Pancreas (tissue), 10 donors: ENCODE measurements around the gene DIP2B. TPM values are rescaled to one million over a fixed set of nuclear protein-coding genes. Genes with fewer than 3 reads are reported as not detected.

Source experiments
- ATAC-seq, 4 donors: fragments of 200-7000 bp; cut with Tn5 transposase; one replicate each; pipeline versions ENCODE4 v1.8.0 to v1.9.1; 2020; ENCODE audit warnings: mild to moderate bottlenecking in 4 of 4, moderate library complexity in 4 of 4
- DNase-seq, 6 donors: peaks; one replicate each; pipeline ENCODE4 v3.0.0-alpha.2; 2020
- FAIRE-seq: peaks from 2 replicates; lab custom pipeline; 2012; peaks lifted over from hg19 to GRCh38; lab: Jason Lieb, UNC
- H3K27ac ChIP-seq, 4 donors: fragments of 200-600 bp; sonication (generic); 1 replicate in 3 of 4; 2 replicates in 1 of 4; pipeline versions ENCODE4 v1.5.0 to v1.8.0; 2020
- H3K27me3 ChIP-seq, 4 donors: fragments of 200-600 bp; one replicate each; pipeline ENCODE4 v1.8.0; 2021
- H3K36me3 ChIP-seq, 3 donors: fragments of 200-600 bp; sonication (generic) in 1 of 3; one replicate each; pipeline versions ENCODE4 v1.5.0 to v1.8.0; 2020 to 2021
- H3K4me1 ChIP-seq, 3 donors: fragments of 200-600 bp; one replicate each; pipeline ENCODE4 v1.8.0; 2021
- H3K4me3 ChIP-seq, 4 donors: fragments of 200-600 bp; sonication (generic) in 2 of 4; one replicate each; pipeline versions ENCODE4 v1.5.0 to v1.8.0; 2020 to 2021
- H3K9me3 ChIP-seq, 4 donors: fragments of 200-600 bp; one replicate each; pipeline ENCODE4 v1.8.0; 2021
- CTCF ChIP-seq, 4 donors: fragments of 200-600 bp; sonication (generic) in 3 of 4; IDR thresholded peaks; one replicate each; pipeline versions ENCODE4 v1.5.0 to v1.8.0; 2021; ENCODE audit warnings: antibody characterized with exemption in 4 of 4
- WGBS, 2 donors: extraction: QIAGEN DNeasy Blood & Tissue Kit; methylation state at CpG; one replicate each; pipeline ENCODE4 v1.1.7; 2013; 5-methylcytosine and 5-hydroxymethylcytosine counted together
- intact Hi-C, 3 donors: fragments of 100-400 bp; cut with DNase I; formaldehyde crosslinking; loops; one replicate each; pipeline versions ENCODE4 v1.11.1 to v1.14.2; 2022
- polyA plus RNA-seq, 2 donors: library from polyadenylated mRNA; stranded (reverse); fragments of 200-250 nt; gene quantifications; one replicate each; pipeline ENCODE4 v1.2.3, GENCODE V29; 2013
- total RNA-seq, 6 donors: library from RNA; stranded (reverse); fragmentation: NEBNext Ultra II Directional in 4 of 6; extraction: Animal tissue kit (Norgen Biotek cat#: 25700) in 4 of 6; gene quantifications; one replicate each; pipeline versions ENCODE4 v1.2.1 to v1.2.4, GENCODE V29; 2021 to 2023
- donor health status: healthy with polysubstance abuse.
- donor health status: DM: no; HTN: no; CAD: no; lungs with moderate emphysema.
- donor health status: DM: no; HTN: no; CAD: no.
- donor health status: control.
- donor health status: control.
- donor health status: Bipolar disorder and iron deficiency.
- donor health status: DM: yes; HTN: yes; CAD: no.
- donor health status: DM: no; HTN: no; CAD: no.
- donor health status: DM: no; HTN: no; CAD: no.
- donor health status: DM: yes; HTN: yes; CAD: no.

The DIP2B gene
- total and polyA plus RNA-seq, 8 donors, result 3.2 to 15.9 (median 9.2) TPM

- no peak for TF ChIP-seq CTCF (IDR thresholded peaks at IDR 0.05)
- FAIRE-seq (no peak), ATAC-seq (no peak), DNase-seq (no peak)
- Histone ChIP-seq H3K27me3 (no peaks in the 10 kb centered on the region), H3K36me3 (peaks cover 0 to 19% (median 0%) of the 10 kb centered on the region in 3 donors), H3K4me1 (no peaks in the 10 kb centered on the region), H3K4me3 (no peak overlapping the region), H3K27ac (no peak overlapping the region), H3K9me3 (no peaks in the 10 kb centered on the region)
- intact Hi-C loops, result no loop called here
- WGBS, 2 donors, result 94 to 97% methylated on average over 2 of the region's 2 CpGs
These were observed 244.7 kb downstream of the DIP2B start for GRCh38 chr12:50749459-50749882.

- intact Hi-C loops, result no loop called here
- no peak for ATAC-seq
These were observed 245.6 kb downstream of the DIP2B start for GRCh38 chr12:50750366-50750765.

GRCh38 chr12:50751948-50752721, 247.3 kb downstream of the DIP2B start:
- Histone ChIP-seq H3K9me3 (no peaks in the 10 kb centered on the region), H3K27ac (peak overlapping the region in 1 of 4 donors; percentile 11), H3K4me1 (no peaks in the 10 kb centered on the region), H3K4me3 (no peak overlapping the region), H3K27me3 (no peaks in the 10 kb centered on the region), H3K36me3 (peaks cover 0 to 6% (median 0%) of the 10 kb centered on the region in 3 donors)
- WGBS, 2 donors, result 86 to 89% methylated on average over 6 of the region's 6 CpGs
- peak in 3 of 4 donors; percentile 54 to 81 (median 70) for ATAC-seq
- TF ChIP-seq CTCF (IDR thresholded peaks at IDR 0.05), result no peak
- DNase-seq, result no peak
- intact Hi-C loops, result no loop called here
- no peak for FAIRE-seq

More at GRCh38 chr12:50750366-50750765, 245.6 kb downstream of the DIP2B start:
- peaks cover 0 to 11% (median 0%) of the 10 kb centered on the region in 3 donors for H3K36me3 ChIP-seq
- no peaks in the 10 kb centered on the region for H3K27me3 ChIP-seq
- no peak for DNase-seq
- 90 to 92% methylated on average over 4 of the region's 4 CpGs for WGBS, 2 donors
- H3K4me3 ChIP-seq, result no peak overlapping the region
- no peak for TF ChIP-seq CTCF (IDR thresholded peaks at IDR 0.05)
- H3K9me3 ChIP-seq, result no peaks in the 10 kb centered on the region
- FAIRE-seq, result no peak
- no peak overlapping the region for H3K27ac ChIP-seq
- no peaks in the 10 kb centered on the region for H3K4me1 ChIP-seq

GRCh38 chr12:50753232-50753769, 248.5 kb downstream of the DIP2B start:
- intact Hi-C loops, result no loop called here
- Histone ChIP-seq H3K9me3 (no peaks in the 10 kb centered on the region), H3K36me3 (no peaks in the 10 kb centered on the region), H3K27ac (no peak overlapping the region), H3K4me3 (no peak overlapping the region), H3K4me1 (no peaks in the 10 kb centered on the region), H3K27me3 (no peaks in the 10 kb centered on the region)
- WGBS, 2 donors, result 85 to 90% methylated on average over 5 of the region's 5 CpGs
- FAIRE-seq, result no peak
- no peak for ATAC-seq
- no peak for TF ChIP-seq CTCF (IDR thresholded peaks at IDR 0.05)
- DNase-seq, result no peak
